DLD1 (cell line): ENCODE measurements around the gene KRTAP17-1.

Experiments used
- in situ Hi-C: cut with HindIII; loops from 2 replicates; pipeline ENCODE4 v1.10.0; 2017; ENCODE audit warnings: low sequenced_read_pairs

The KRTAP17-1 gene

DNA sequence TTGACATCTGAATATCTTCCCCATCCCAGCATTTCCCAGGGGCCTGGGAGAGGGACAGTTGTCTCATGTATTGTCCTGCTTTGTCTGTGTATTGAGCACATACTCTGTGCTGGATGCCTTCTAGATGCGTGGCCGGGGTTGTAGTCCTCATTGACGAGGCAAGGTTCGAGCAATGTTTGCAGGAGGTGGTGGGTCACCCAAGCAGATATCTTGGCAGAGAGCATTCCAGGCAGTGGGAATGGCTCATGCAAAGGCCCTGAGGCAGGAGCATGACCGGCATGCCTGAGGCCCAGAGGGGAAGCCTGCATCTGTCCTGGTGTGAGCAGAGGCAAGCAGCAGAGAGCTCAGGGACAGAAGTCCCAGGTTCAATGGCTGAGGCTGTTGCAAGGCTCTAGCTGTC is 17.6 kb upstream of the KRTAP17-1 start:
- in situ Hi-C loops = no loop called here

GRCh38 chr17:41332239-41332638 is 16.7 kb upstream of the KRTAP17-1 start:
- in situ Hi-C loops = no loop called here

DNA sequence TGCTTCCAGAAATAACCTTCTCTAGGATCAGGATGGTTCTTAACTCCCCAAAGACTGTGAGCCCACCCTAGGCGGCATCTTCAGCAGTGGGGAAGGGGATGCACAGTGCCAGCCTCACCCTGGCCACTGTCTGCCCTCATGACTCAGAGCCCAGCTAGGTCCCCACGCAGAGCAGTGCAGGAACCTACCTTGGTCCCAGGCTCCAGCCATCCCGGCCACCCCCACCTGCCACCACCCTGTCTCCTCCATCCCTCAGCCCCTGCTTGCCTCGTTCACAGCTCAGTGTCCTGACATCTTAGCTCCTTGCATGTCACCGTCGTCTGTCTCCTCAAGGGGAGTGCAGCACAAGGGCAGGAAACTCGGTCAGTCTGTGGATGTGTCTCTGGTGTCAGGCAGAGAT is 16.1 kb upstream of the KRTAP17-1 start:
- in situ Hi-C loops = no loop called here

DNA sequence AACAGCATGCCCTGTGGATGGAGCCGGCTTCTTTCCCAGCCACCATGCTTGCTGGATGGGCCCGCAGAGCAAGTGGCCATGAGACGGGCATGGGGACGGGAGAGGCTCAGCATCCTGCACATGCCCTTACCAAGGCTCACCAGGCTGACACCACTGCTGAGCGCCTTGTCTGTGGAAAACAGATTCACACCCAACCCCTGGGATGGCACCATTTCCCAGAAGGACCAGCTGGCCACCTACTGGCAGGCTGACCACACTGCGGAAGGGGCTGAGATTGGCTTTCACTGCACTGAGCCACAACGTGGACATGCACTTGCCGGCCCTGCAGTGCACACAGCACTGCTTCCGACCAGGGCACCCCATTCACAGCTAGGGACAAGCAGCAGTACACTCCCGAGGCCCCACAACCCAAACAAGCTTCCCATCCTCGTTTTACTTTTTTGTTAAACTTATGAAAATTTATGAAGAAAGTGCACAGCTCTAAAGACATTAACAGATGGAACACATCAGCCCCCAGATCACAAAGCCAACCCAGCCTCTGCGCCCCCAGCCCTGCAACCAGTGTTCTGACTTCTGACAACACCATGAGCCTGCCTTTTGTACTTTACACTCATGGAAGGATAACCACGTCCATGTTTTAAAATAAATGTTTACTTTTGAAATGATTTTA is 13.9 kb upstream of the KRTAP17-1 start:
- in situ Hi-C loops = no loop called here

DNA sequence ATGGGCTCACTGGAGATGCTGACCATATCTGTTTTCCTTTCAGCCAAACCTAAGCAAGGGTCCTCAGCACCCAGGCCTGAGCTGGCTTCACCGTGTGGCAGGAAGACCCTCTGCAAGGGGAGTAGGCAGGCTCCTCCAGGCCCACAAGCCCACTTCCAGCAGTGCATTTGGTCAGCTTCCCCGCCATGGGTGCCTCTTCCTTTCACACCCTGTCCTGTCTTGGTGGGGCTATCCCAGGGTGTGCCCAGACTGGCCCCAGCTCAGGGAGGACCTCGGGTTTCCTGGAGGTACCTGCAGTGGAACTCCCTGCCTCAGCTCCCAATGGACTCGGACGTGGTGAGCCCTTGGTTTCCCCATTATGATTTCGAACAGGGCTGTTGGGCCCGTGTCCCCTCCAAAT is 12.7 kb upstream of the KRTAP17-1 start:
- in situ Hi-C loops = no loop called here

- in situ Hi-C loops = no loop called here
Observed at GRCh38 chr17:41327411-41328120, 12.1 kb upstream of the KRTAP17-1 start.

- in situ Hi-C loops = no loop called here
Observed at GRCh38 chr17:41326173-41327145, 10.9 kb upstream of the KRTAP17-1 start.

DNA sequence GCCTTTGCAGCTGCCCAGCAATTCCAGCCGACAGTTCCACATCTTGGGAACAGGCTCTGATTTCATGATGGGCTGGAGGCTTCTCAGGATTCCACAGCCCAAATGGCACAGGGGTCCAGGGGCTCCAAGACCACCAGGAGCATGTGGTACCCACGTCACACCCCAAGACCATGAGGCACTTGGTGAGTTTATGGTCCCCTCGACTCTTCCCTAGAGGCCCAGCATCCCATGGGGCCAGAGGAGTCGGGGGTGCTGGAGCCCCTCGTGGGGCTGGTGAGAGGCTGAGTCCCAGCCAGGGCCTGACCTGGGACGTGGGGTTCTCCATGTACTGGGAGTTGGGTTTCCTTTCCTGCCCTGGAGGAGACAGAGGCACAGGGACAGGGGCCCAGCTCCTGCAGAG is 10.1 kb upstream of the KRTAP17-1 start:
- in situ Hi-C loops = no loop called here

GRCh38 chr17:41325126-41325525 is 9.6 kb upstream of the KRTAP17-1 start:
- in situ Hi-C loops = no loop called here

DNA sequence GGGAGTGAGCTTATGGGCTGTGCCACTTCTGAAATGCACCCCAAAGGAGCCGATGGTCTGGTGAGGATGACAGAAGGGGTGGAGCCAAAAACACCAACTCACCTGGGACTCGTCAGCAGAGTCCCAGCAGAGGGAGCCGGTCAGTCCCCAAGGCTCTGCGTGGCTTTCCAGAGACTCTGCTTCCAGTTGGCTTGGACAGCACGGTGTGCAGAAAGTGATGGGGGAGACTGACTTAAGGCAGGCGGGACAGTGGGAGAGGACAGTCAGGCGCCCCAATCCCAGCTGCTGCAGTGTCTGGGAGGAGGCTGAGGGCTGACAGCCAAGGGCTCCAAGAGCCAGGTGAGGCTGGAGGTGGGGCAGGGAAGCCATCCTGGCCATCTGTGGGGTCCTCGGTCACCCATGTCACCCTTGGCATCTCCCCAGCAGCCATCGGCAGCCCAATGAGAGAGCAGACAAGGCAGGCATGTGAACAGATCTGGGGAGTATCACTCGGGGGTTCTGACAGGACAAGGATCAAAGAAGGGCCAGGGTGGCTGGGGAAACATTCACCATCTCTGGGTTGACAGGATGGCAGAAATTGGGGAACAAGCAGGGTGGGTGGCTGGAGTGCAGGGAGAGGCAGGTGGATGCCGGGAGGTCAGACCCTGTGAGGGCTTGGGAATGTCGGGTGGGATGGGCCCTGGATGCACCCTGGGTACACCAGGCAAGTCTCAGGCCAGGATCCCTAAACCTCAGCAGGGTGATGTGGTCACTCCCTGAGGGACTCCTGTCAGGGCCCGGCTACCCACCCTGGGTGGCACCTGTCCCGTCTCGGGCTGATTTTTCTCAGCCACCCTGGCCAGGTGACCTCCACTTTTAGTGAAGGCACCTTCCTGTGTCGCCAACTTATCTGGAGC is 8.9 kb upstream of the KRTAP17-1 start:
- in situ Hi-C loops = no loop called here

DNA sequence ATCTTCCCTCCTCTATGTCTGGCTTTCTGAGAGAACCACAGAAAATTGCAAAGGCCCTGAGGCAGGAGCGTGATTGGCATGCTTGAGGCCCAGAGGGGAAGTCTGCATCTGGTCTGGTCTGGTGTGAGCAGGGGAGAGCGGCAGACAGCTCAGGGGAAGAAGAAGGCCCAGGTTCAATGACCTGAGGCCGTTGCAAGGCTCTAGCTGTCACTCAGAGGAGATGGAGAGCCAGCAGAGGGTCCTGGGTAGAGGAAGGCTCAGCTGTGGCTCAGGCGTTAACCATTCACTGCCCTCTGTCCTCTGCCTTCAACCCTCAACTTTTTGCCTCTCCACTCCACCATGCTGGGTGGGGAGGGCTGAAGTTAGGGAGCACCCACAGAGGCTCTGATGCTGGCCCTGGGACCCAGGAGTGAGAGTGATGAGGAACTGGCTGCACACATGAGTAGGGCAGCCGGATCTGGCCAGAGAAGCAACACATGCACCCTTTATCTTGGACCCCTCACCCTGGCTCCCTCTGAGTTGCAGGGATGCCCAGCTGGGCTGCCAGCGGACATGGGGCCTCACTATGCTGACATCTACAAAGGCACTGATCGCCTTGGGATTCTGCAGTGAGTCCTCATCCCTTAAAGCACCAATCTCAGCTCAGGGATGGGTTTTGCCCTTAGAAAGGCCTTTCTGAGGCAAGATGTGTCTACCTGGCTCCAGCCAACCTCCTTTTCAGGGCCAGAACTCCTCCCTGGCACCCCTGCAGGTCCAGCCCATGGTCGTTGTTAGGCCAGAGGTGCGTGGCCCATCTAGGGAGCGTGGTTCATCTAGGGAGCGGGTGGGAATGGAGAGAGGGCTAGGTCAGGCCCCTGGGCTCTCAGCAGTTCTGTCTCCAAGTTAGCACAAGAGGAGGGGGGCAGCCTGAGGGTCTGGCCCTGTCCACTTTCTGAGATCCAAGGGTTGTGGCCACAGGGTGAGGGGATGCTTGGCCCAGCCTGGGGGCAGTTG is 7.7 kb upstream of the KRTAP17-1 start:
- in situ Hi-C loops = no loop called here

DNA sequence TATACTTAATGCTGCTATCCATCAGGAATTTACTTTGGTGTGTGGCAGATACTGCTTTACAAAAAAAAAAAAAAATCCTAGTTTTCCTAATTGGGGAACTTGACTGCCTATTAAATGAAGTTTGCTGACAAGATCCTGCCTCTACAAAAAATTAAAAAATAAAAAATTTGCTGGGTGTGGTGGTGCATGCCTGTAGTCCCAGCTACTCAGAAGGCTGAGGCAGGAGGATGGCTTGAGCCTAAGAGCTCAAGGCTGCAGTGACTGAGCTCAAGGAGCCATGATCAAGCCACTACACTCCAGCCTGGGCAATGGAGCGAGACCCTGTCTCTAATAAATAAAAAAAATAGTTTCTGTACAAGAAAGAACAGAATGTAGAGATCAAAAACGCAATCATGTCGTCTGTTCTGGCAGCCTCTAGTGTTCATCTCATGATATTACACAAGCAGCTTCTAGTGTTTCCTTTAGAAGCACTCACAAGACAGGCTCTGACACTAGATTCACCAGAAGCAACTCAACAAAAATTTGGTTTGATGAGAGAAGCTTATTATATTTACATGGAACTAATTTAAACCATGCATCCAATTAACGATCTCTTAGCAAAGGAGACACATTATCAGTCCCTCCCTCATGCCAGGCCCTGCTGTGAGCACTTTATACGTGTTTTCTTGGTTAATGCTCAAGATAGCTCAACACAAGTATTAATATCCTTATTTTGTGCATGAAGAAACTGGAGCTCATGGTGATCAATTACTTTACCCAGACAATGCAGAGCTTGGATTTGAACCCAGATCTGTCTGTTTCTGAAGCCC is 6.8 kb upstream of the KRTAP17-1 start:
- in situ Hi-C loops = no loop called here

- in situ Hi-C loops = no loop called here
Observed at GRCh38 chr17:41318231-41318630, 2.7 kb upstream of the KRTAP17-1 start.

GRCh38 chr17:41315814-41316445 is 420 bp upstream of the KRTAP17-1 start:
- in situ Hi-C loops = no loop called here

GRCh38 chr17:41311111-41311510 is 4.4 kb downstream of the KRTAP17-1 start:
- in situ Hi-C loops = no loop called here

DNA sequence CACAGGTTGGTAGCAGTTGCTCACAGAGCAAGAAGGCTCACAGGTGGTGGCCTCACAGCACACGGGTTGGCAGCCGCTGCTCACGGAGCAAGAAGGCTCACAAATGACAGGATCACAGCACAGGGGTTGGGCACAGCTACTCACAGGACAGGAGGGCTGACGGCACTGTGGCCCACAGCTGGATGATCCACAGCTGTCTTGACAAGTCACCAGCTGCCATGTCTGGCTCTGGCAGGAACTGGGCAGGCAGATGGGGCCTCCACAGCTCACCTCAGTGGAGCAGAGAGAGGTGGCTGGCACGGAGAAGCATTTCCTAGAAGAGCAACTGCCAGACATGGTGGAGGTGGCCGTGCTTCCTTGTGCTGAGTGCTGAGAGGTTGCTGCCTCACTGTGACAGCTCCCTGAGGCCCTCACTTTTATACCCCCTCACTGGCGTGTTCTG is 6.6 kb downstream of the KRTAP17-1 start, which contains the start of gene KRTAP16-1:
Gene KRTAP16-1, minus strand, starts transcription at position 392 of the 442 bp plus-strand sequence. Its CDS starts 56 bp downstream, at position 336.
- in situ Hi-C loops = no loop called here

- in situ Hi-C loops = no loop called here
Observed at GRCh38 chr17:41308251-41308917, 7.1 kb downstream of the KRTAP17-1 start.
